Neural progenitor cell (in vitro differentiated cells): Measurements from ENCODE around the gene ZNF219.

Experiments
- CTCF ChIP-seq: fragments of 200-600 bp; sonication (generic); IDR thresholded peaks from 2 replicates; pipeline ENCODE4 v1.5.1; 2017; ENCODE audit warnings: antibody characterized with exemption, mild to moderate bottlenecking
- EZH2 ChIP-seq: fragments of 200-600 bp; sonication (generic); IDR thresholded peaks from 2 replicates; pipeline ENCODE4 v1.6.1; 2017; ENCODE audit warnings: antibody characterized with exemption, mild to moderate bottlenecking, moderate library complexity

- TF ChIP-seq CTCF (peak; percentile 84), EZH2 (no peak)
Measured at GRCh38 chr14:21136024-21136423, 37.6 kb upstream of the ZNF219 start.
